Mesendoderm (in vitro differentiated cells): ENCODE data around the gene KCNK13.

Experiments
- DNase-seq: peaks from one replicate; pipeline ENCODE4 v3.0.0; 2013
- H2AK5ac ChIP-seq: 2 replicates; pipeline ENCODE4 v1.6.1; 2013; ENCODE audit warnings: low read length, inconsistent platforms
- H2BK120ac ChIP-seq: 2 replicates; pipeline ENCODE4 v1.6.1; 2013; ENCODE audit warnings: low read depth, mild to moderate bottlenecking, low read length, moderate library complexity, mixed read lengths
- H2BK15ac ChIP-seq: replicated peaks from 2 replicates; pipeline ENCODE4 v1.6.1; 2013; ENCODE audit warnings: low read depth, mild to moderate bottlenecking, moderate library complexity
- H2BK5ac ChIP-seq: 2 replicates; pipeline ENCODE4 v1.6.1; 2013; ENCODE audit warnings: low read length, inconsistent platforms
- H3K18ac ChIP-seq: 2 replicates; pipeline ENCODE4 v1.6.1; 2013; ENCODE audit warnings: mild to moderate bottlenecking, low read length, mixed read lengths
- H3K23ac ChIP-seq: one replicate; pipeline ENCODE4 v1.6.1; 2013; ENCODE audit warnings: low read length
- H3K27ac ChIP-seq: 2 replicates; pipeline ENCODE4 v1.5.1; 2013; ENCODE audit warnings: low read depth, mild to moderate bottlenecking, inconsistent platforms, low read length, moderate library complexity
- H3K27me3 ChIP-seq: 2 replicates; pipeline ENCODE4 v1.6.1; 2013; ENCODE audit warnings: low read length, control low read depth, mild to moderate bottlenecking, inconsistent platforms; ENCODE audit not compliant: insufficient read depth, poor library complexity
- H3K36me3 ChIP-seq: 2 replicates; pipeline ENCODE4 v1.6.1; 2013; ENCODE audit warnings: low read length, inconsistent platforms; ENCODE audit not compliant: control insufficient read depth, insufficient read depth
- H3K4ac ChIP-seq: one replicate; pipeline ENCODE4 v1.6.1; 2013; ENCODE audit warnings: low read depth, mild to moderate bottlenecking, low read length, moderate library complexity
- H3K4me1 ChIP-seq: 2 replicates; pipeline ENCODE4 v1.6.1; 2013; ENCODE audit warnings: low read depth, low read length, inconsistent platforms; ENCODE audit not compliant: control insufficient read depth
- H3K4me2 ChIP-seq: 2 replicates; pipeline ENCODE4 v1.6.1; 2013; ENCODE audit warnings: low read length
- H3K4me3 ChIP-seq: 2 replicates; pipeline ENCODE4 v1.5.1; 2013; ENCODE audit warnings: mild to moderate bottlenecking, low read length
- H3K56ac ChIP-seq: one replicate; pipeline ENCODE4 v1.6.1; 2013; ENCODE audit warnings: low read length
- H3K79me1 ChIP-seq: 2 replicates; pipeline ENCODE4 v1.6.1; 2013; ENCODE audit warnings: low read length, inconsistent platforms
- H3K79me2 ChIP-seq: 2 replicates; pipeline ENCODE4 v1.6.1; 2013; ENCODE audit warnings: mild to moderate bottlenecking, low read length; ENCODE audit not compliant: control insufficient read depth, insufficient read depth
- H3K9ac ChIP-seq: 2 replicates; pipeline ENCODE4 v1.6.1; 2013; ENCODE audit warnings: low read length, inconsistent platforms
- H4K5ac ChIP-seq: one replicate; pipeline ENCODE4 v1.6.1; 2013; ENCODE audit warnings: low read length
- H4K8ac ChIP-seq: one replicate; pipeline ENCODE4 v1.6.1; 2013; ENCODE audit warnings: low read depth, mild to moderate bottlenecking, control low read depth, low read length, moderate library complexity
- WGBS: extraction: QIAGEN DNeasy Blood & Tissue Kit; methylation state at CpG from one replicate; pipeline ENCODE4 v1.1.7; 2013; ENCODE audit warnings: low lambda C conversion rate, missing lambda C conversion rate; ENCODE audit not compliant: insufficient coverage; ENCODE audit errors: extremely low coverage; 5-methylcytosine and 5-hydroxymethylcytosine counted together

Gene KCNK13

GRCh38 chr14:90103808-90104207 lies 42.0 kb downstream of the KCNK13 start:
- no peak overlapping the region for H4K5ac ChIP-seq
- no peaks in the 10 kb centered on the region for H3K79me2 ChIP-seq
- H3K4me2 ChIP-seq: no peak overlapping the region
- H3K56ac ChIP-seq: no peak overlapping the region
- H3K18ac ChIP-seq: no peak overlapping the region
- H2AK5ac ChIP-seq: no peak overlapping the region
- H3K4me1 ChIP-seq: no peaks in the 10 kb centered on the region
- H3K36me3 ChIP-seq: no peaks in the 10 kb centered on the region
- H4K8ac ChIP-seq: no peak overlapping the region
- H3K27ac ChIP-seq: no peak overlapping the region
- H3K4me3 ChIP-seq: no peak overlapping the region
- H2BK120ac ChIP-seq: no peak overlapping the region
- H3K27me3 ChIP-seq: no peaks in the 10 kb centered on the region
- DNase-seq: no peak
- 100% methylated on average over 2 of the region's 3 CpGs for WGBS
- no peak overlapping the region for H2BK5ac ChIP-seq
- no peaks in the 10 kb centered on the region for H3K79me1 ChIP-seq
- no peak overlapping the region for H2BK15ac ChIP-seq
- H3K23ac ChIP-seq: no peak overlapping the region
- H3K4ac ChIP-seq: no peak overlapping the region
- H3K9ac ChIP-seq: no peak overlapping the region

- DNase-seq: no peak
These were observed 44.0 kb downstream of the KCNK13 start for GRCh38 chr14:90105756-90106155.

GRCh38 chr14:90107789-90108188 lies 46.0 kb downstream of the KCNK13 start:
- Histone ChIP-seq H3K79me2 (no peaks in the 10 kb centered on the region), H4K8ac (no peak overlapping the region), H3K4me3 (no peak overlapping the region), H3K27ac (no peak overlapping the region), H3K79me1 (no peaks in the 10 kb centered on the region), H3K56ac (no peak overlapping the region), H3K36me3 (no peaks in the 10 kb centered on the region), H3K4me1 (no peaks in the 10 kb centered on the region), H3K4me2 (no peak overlapping the region), H3K23ac (no peak overlapping the region), H2BK15ac (no peak overlapping the region), H3K27me3 (no peaks in the 10 kb centered on the region), H4K5ac (no peak overlapping the region), H2BK120ac (no peak overlapping the region), H3K9ac (no peak overlapping the region), H2AK5ac (no peak overlapping the region), H3K4ac (no peak overlapping the region), H2BK5ac (no peak overlapping the region), H3K18ac (no peak overlapping the region)
- DNase-seq: peak; percentile 6
- WGBS: no CpG with 5 or more reads among the region's 6 CpGs

More at GRCh38 chr14:90105756-90106155, 44.0 kb downstream of the KCNK13 start:
- H3K18ac ChIP-seq: no peak overlapping the region
- H4K8ac ChIP-seq: no peak overlapping the region
- no peaks in the 10 kb centered on the region for H3K36me3 ChIP-seq
- H3K9ac ChIP-seq: no peak overlapping the region
- no peaks in the 10 kb centered on the region for H3K79me2 ChIP-seq
- no peak overlapping the region for H4K5ac ChIP-seq
- no peak overlapping the region for H3K4ac ChIP-seq
- H3K27me3 ChIP-seq: no peaks in the 10 kb centered on the region
- no CpG with 5 or more reads among the region's 4 CpGs for WGBS
- no peak overlapping the region for H2BK15ac ChIP-seq
- H3K27ac ChIP-seq: no peak overlapping the region
- H3K4me1 ChIP-seq: no peaks in the 10 kb centered on the region
- H3K4me2 ChIP-seq: no peak overlapping the region
- H3K4me3 ChIP-seq: no peak overlapping the region
- no peaks in the 10 kb centered on the region for H3K79me1 ChIP-seq
- H2AK5ac ChIP-seq: no peak overlapping the region
- H3K56ac ChIP-seq: no peak overlapping the region
- H2BK120ac ChIP-seq: no peak overlapping the region
- H2BK5ac ChIP-seq: no peak overlapping the region
- H3K23ac ChIP-seq: no peak overlapping the region

- no peak overlapping the region for H2BK15ac ChIP-seq
- no peak overlapping the region for H4K8ac ChIP-seq
- no peak overlapping the region for H3K9ac ChIP-seq
- no peak overlapping the region for H3K4me3 ChIP-seq
- H3K56ac ChIP-seq: no peak overlapping the region
- H3K23ac ChIP-seq: no peak overlapping the region
- H3K18ac ChIP-seq: no peak overlapping the region
- no peak overlapping the region for H4K5ac ChIP-seq
- H3K79me1 ChIP-seq: no peaks in the 10 kb centered on the region
- H3K36me3 ChIP-seq: no peaks in the 10 kb centered on the region
- DNase-seq: peak; percentile 75
- H3K4ac ChIP-seq: no peak overlapping the region
- no peaks in the 10 kb centered on the region for H3K4me1 ChIP-seq
- H2BK5ac ChIP-seq: no peak overlapping the region
- no peak overlapping the region for H3K27ac ChIP-seq
- H3K27me3 ChIP-seq: no peaks in the 10 kb centered on the region
- no peak overlapping the region for H2AK5ac ChIP-seq
- H3K4me2 ChIP-seq: no peak overlapping the region
- no peak overlapping the region for H2BK120ac ChIP-seq
- no peaks in the 10 kb centered on the region for H3K79me2 ChIP-seq
- WGBS: no CpG with 5 or more reads among the region's 10 CpGs
These were observed 48.1 kb downstream of the KCNK13 start for GRCh38 chr14:90109858-90110257.

GRCh38 chr14:90111895-90112534 lies 50.2 kb downstream of the KCNK13 start:
- Histone ChIP-seq H3K18ac (no peak overlapping the region), H3K9ac (no peak overlapping the region), H3K4me1 (no peaks in the 10 kb centered on the region), H2BK15ac (no peak overlapping the region), H3K23ac (no peak overlapping the region), H3K79me2 (no peaks in the 10 kb centered on the region), H3K27me3 (no peaks in the 10 kb centered on the region), H2AK5ac (no peak overlapping the region), H4K8ac (no peak overlapping the region), H3K27ac (no peak overlapping the region), H3K4me3 (no peak overlapping the region), H3K79me1 (no peaks in the 10 kb centered on the region), H3K4ac (no peak overlapping the region), H2BK5ac (no peak overlapping the region), H4K5ac (no peak overlapping the region), H3K56ac (no peak overlapping the region), H3K4me2 (no peak overlapping the region), H2BK120ac (no peak overlapping the region), H3K36me3 (no peaks in the 10 kb centered on the region)
- DNase-seq: no peak
- no CpG with 5 or more reads among the region's 12 CpGs for WGBS

GRCh38 chr14:90114554-90114953 lies 52.8 kb downstream of the KCNK13 start:
- H2BK5ac ChIP-seq: no peak overlapping the region
- H2BK120ac ChIP-seq: no peak overlapping the region
- H3K27me3 ChIP-seq: no peaks in the 10 kb centered on the region
- no peak overlapping the region for H3K4me2 ChIP-seq
- peak; percentile 31 for DNase-seq
- no peak overlapping the region for H3K27ac ChIP-seq
- no peaks in the 10 kb centered on the region for H3K79me2 ChIP-seq
- no peak overlapping the region for H3K4ac ChIP-seq
- H3K56ac ChIP-seq: no peak overlapping the region
- H2AK5ac ChIP-seq: no peak overlapping the region
- H2BK15ac ChIP-seq: no peak overlapping the region
- no peak overlapping the region for H3K4me3 ChIP-seq
- H3K18ac ChIP-seq: no peak overlapping the region
- H4K5ac ChIP-seq: no peak overlapping the region
- no peaks in the 10 kb centered on the region for H3K36me3 ChIP-seq
- no CpG with 5 or more reads among the region's 5 CpGs for WGBS
- H3K4me1 ChIP-seq: no peaks in the 10 kb centered on the region
- no peak overlapping the region for H3K23ac ChIP-seq
- no peak overlapping the region for H3K9ac ChIP-seq
- H4K8ac ChIP-seq: no peak overlapping the region
- no peaks in the 10 kb centered on the region for H3K79me1 ChIP-seq
